Smooth muscle cell (in vitro differentiated cells): Measurements from ENCODE around the gene CRTAC1. TPM values are rescaled to one million over a fixed set of nuclear protein-coding genes. Genes with fewer than 3 reads are reported as not detected.

ENCODE experiments used
- DNase-seq: peaks from one replicate; lab custom pipeline; 2025; ENCODE audit not compliant: unreplicated experiment; lab: John Stamatoyannopoulos, UW
- H2AFZ ChIP-seq: fragments of 200-600 bp; sonication (generic); 2 replicates; pipeline ENCODE4 v1.6.0; 2016; ENCODE audit warnings: antibody characterized with exemption, low read depth, mild to moderate bottlenecking
- H3F3A ChIP-seq: fragments of 200-600 bp; sonication (generic); 2 replicates; pipeline ENCODE4 v1.6.0; 2017; ENCODE audit warnings: antibody characterized with exemption, low read depth
- H3K27ac ChIP-seq: fragments of 200-600 bp; sonication (generic); 2 replicates; pipeline ENCODE4 v1.5.1; 2016; ENCODE audit warnings: low read depth, mild to moderate bottlenecking
- H3K27me3 ChIP-seq: fragments of 200-600 bp; sonication (generic); 2 replicates; pipeline ENCODE4 v1.6.1; 2016; ENCODE audit warnings: low read depth, mild to moderate bottlenecking
- H3K36me3 ChIP-seq: fragments of 200-600 bp; sonication (generic); 2 replicates; pipeline ENCODE4 v1.5.1; 2016; ENCODE audit warnings: low read depth
- H3K4me1 ChIP-seq: fragments of 200-600 bp; sonication (generic); 2 replicates; pipeline ENCODE4 v1.5.1; 2016; ENCODE audit warnings: low read depth
- H3K4me2 ChIP-seq: fragments of 200-600 bp; sonication (generic); 2 replicates; pipeline ENCODE4 v1.6.0; 2016; ENCODE audit warnings: mild to moderate bottlenecking
- H3K4me3 ChIP-seq: fragments of 200-600 bp; sonication (generic); 2 replicates; pipeline ENCODE4 v1.5.1; 2016; ENCODE audit warnings: mild to moderate bottlenecking
- H3K79me2 ChIP-seq: fragments of 200-600 bp; sonication (generic); 2 replicates; pipeline ENCODE4 v1.6.0; 2016; ENCODE audit warnings: low read depth, mild to moderate bottlenecking
- H3K9ac ChIP-seq: fragments of 200-600 bp; sonication (generic); 2 replicates; pipeline ENCODE4 v1.6.0; 2016; ENCODE audit warnings: low read depth
- H3K9me3 ChIP-seq: fragments of 200-600 bp; sonication (generic); replicated peaks from 2 replicates; pipeline ENCODE4 v1.5.1; 2016; ENCODE audit warnings: low read depth
- H4K20me1 ChIP-seq: fragments of 200-600 bp; sonication (generic); 2 replicates; pipeline ENCODE4 v1.6.0; 2016; ENCODE audit warnings: low read depth
- WGBS: methylation state at CpG from one replicate; pipeline ENCODE4 v1.1.7; 2016; ENCODE audit warnings: low lambda C conversion rate; 5-methylcytosine and 5-hydroxymethylcytosine counted together
- polyA plus RNA-seq: library from polyadenylated mRNA; unstranded; fragments of >200 nt; fragmentation: Nextera tagmentation; extraction: Ambion mirVana; gene quantifications from 2 replicates; pipeline ENCODE4 v1.2.1, GENCODE V29; 2016
- total RNA-seq: library from RNA; depleted of rRNA; stranded (reverse); fragments of >200 nt; gene quantifications from 2 replicates; pipeline ENCODE4 v1.2.3, GENCODE V29; 2014
- TF ChIP-seq, protein P1 (sequence below): fragments of 200-600 bp; sonication (generic); IDR thresholded peaks from 2 replicates; pipeline ENCODE4 v1.5.1; 2017; ENCODE audit warnings: borderline replicate concordance, mild to moderate bottlenecking, antibody characterized with exemption; ENCODE audit not compliant: insufficient read depth, poor library complexity, severe bottlenecking

The CRTAC1 gene
- total and polyA plus RNA-seq, 2 experiments from 2014 or later, result 0.31 to 0.65 TPM

DNA sequence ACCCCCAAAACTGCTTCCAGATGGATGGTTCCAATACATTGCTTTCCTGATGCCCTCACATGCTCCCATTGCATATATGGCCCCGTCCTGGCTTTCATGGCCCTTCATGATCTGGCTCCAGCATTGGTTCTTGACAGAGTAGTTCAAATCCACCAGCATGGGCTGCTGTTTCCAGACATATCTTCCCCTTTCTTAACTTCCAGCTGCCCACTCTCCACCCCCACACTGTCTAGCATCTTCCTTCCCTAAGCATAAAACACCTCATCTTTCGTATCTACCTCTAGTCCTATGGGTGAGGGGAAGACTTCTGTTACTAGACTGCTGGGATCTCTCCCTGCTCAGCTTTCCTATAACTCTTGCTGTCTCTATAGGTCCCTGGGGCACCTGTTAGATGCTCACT lies 194.0 kb downstream of the CRTAC1 start:
- Histone ChIP-seq H3K4me3 (no peak overlapping the region), H3K79me2 (no peaks in the 10 kb centered on the region), H3K27ac (no peak overlapping the region), H4K20me1 (no peaks in the 10 kb centered on the region), H3K27me3 (peaks cover 37% of the 10 kb centered on the region), H3F3A (no peaks in the 10 kb centered on the region), H3K4me2 (no peak overlapping the region), H3K36me3 (no peaks in the 10 kb centered on the region), H3K4me1 (no peaks in the 10 kb centered on the region), H3K9me3 (no peaks in the 10 kb centered on the region), H2AFZ (no peak overlapping the region), H3K9ac (no peak overlapping the region)
- WGBS, result 75% methylated on average over 2 of the region's 2 CpGs
- TF ChIP-seq, protein P1, sequence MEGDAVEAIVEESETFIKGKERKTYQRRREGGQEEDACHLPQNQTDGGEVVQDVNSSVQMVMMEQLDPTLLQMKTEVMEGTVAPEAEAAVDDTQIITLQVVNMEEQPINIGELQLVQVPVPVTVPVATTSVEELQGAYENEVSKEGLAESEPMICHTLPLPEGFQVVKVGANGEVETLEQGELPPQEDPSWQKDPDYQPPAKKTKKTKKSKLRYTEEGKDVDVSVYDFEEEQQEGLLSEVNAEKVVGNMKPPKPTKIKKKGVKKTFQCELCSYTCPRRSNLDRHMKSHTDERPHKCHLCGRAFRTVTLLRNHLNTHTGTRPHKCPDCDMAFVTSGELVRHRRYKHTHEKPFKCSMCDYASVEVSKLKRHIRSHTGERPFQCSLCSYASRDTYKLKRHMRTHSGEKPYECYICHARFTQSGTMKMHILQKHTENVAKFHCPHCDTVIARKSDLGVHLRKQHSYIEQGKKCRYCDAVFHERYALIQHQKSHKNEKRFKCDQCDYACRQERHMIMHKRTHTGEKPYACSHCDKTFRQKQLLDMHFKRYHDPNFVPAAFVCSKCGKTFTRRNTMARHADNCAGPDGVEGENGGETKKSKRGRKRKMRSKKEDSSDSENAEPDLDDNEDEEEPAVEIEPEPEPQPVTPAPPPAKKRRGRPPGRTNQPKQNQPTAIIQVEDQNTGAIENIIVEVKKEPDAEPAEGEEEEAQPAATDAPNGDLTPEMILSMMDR, result no peak
- no peak for DNase-seq

DNA sequence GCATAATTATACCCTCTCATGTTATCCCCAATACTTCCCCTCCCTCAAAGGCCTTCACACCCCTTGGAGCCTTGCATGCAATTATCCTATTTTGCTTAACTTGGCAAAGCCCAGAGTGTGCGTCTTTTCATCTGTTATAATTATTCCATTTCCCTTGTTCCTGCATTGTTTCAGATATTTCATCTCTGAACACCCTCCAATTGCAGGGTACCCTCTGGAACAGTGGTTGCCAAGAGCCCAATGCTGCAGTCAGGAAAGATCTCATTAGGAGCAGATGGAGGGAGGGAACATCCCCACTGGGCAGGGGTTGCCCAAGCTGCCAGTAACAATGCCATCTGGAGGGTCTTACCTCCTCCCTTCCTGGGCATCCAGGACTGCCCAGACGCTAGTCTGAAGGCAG lies 199.2 kb downstream of the CRTAC1 start:
- Histone ChIP-seq H3K79me2 (no peaks in the 10 kb centered on the region), H3F3A (no peaks in the 10 kb centered on the region), H2AFZ (no peak overlapping the region), H3K9ac (no peak overlapping the region), H3K9me3 (no peaks in the 10 kb centered on the region), H3K36me3 (no peaks in the 10 kb centered on the region), H4K20me1 (no peaks in the 10 kb centered on the region), H3K4me1 (no peaks in the 10 kb centered on the region), H3K27ac (no peak overlapping the region), H3K4me2 (no peak overlapping the region), H3K4me3 (no peak overlapping the region), H3K27me3 (peaks cover 63% of the 10 kb centered on the region)
- 66% methylated on average over 2 of the region's 2 CpGs for WGBS
- no peak for DNase-seq
- TF ChIP-seq, protein P1, result no peak

DNA sequence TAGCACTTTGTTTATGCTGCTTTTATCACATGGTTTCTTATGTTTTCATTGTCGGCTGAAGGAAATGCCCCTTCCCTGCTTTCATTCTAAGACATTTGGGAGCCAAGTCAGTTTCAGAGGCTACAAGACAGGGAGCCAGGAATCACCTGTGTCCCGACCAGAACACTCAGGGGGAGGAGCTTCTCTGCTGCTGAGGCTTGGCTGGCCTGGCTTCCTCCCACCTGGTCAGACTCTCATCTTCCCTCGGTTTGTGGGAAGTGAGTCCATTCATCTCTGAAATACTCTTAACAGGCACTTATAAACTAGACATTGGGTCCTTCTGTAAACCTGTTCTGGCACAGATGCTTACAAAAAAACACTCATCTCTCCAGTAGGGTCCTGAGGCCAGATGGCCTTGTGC lies 200.4 kb downstream of the CRTAC1 start:
- DNase-seq, result no peak
- WGBS, result 73% methylated on average over 3 of the region's 3 CpGs
- Histone ChIP-seq H3F3A (no peaks in the 10 kb centered on the region), H3K9ac (no peak overlapping the region), H2AFZ (no peak overlapping the region), H3K27ac (no peak overlapping the region), H3K36me3 (no peaks in the 10 kb centered on the region), H3K79me2 (no peaks in the 10 kb centered on the region), H3K4me1 (no peaks in the 10 kb centered on the region), H3K4me3 (no peak overlapping the region), H3K9me3 (no peaks in the 10 kb centered on the region), H3K27me3 (peaks cover 63% of the 10 kb centered on the region), H3K4me2 (no peak overlapping the region), H4K20me1 (no peaks in the 10 kb centered on the region)
- TF ChIP-seq, protein P1, result no peak

DNA sequence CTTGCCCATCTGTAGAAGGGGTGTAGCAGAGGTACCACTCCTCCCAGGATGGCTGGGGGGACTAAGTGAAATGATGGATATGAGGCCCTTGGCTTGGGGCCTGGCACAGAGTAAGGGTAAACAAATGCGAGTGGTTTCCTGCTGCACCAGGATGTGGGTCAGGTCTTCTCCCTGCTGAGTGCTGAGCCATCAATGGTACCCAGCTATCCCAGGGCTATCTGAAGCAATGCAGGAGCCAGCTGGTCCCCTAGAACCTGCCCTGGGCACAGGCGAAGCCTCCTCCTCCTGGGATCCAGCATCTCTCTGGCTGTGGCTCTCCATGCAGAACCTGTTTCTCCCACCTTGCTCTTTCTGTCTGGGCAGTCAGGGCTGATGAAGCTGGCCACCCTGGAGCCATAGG lies 201.7 kb downstream of the CRTAC1 start:
- Histone ChIP-seq H3K4me3 (no peak overlapping the region), H3K9me3 (no peaks in the 10 kb centered on the region), H3F3A (no peaks in the 10 kb centered on the region), H4K20me1 (no peaks in the 10 kb centered on the region), H3K4me2 (no peak overlapping the region), H3K4me1 (no peaks in the 10 kb centered on the region), H2AFZ (no peak overlapping the region), H3K27ac (no peak overlapping the region), H3K9ac (no peak overlapping the region), H3K36me3 (no peaks in the 10 kb centered on the region), H3K79me2 (no peaks in the 10 kb centered on the region), H3K27me3 (peaks cover 56% of the 10 kb centered on the region)
- TF ChIP-seq, protein P1, result no peak
- DNase-seq, result no peak
- 86% methylated on average over 2 of the region's 2 CpGs for whole genome bisulfite sequencing
